ENCODE results near the gene COL23A1. TPM values are rescaled to one million over a fixed set of nuclear protein-coding genes. Genes with fewer than 3 reads are reported as not detected.

Gene COL23A1
- total and polyA plus RNA-seq, 2 of the 13 experiments (the other 11 are each of a cell fraction or from before 2014, with no cell fraction given) = not detected

GRCh38 chr5:178204182-178204934, 385.8 kb downstream of the COL23A1 start, which contains the start of gene HNRNPAB (continued):
- TF ChIP-seq ZNF510 (CRISPR knock-in tag; IDR thresholded peaks at IDR 0.05; ENCODE audit: low read depth) (peak; percentile 87; the same call in 1 of the 2 replicates), ZNF33A (CRISPR knock-in tag; IDR thresholded peaks at IDR 0.05; ENCODE audit: borderline replicate concordance) (no peak), CAMTA2 (CRISPR knock-in tag; IDR thresholded peaks at IDR 0.05; ENCODE audit: borderline replicate concordance) (0 out of 2 replicates have a peak, but pooled peaks have one; percentile 58), SMARCC2 (IDR thresholded peaks at IDR 0.05) (no peak), DPF2 (CRISPR knock-in tag; IDR thresholded peaks at IDR 0.05; ENCODE audit: borderline replicate concordance, low read depth) (no peak), MEIS2 (CRISPR knock-in tag; IDR thresholded peaks at IDR 0.05) (peak; percentile 83), KAT7 (CRISPR knock-in tag; IDR thresholded peaks at IDR 0.05; ENCODE audit: borderline replicate concordance) (no peak; the same call in 1 of the 2 replicates), E2F1 (CRISPR knock-in tag; IDR thresholded peaks at IDR 0.05) (peak; percentile 99), ZNF792 (CRISPR knock-in tag; IDR thresholded peaks at IDR 0.05) (no peak; the same call in 1 of the 2 replicates), BATF2 (CRISPR knock-in tag; IDR thresholded peaks at IDR 0.05) (no peak), ZNF564 (CRISPR knock-in tag; IDR thresholded peaks at IDR 0.05) (no peak), DZIP1 (CRISPR knock-in tag; IDR thresholded peaks at IDR 0.05) (peak; percentile 89), ZHX1 (CRISPR knock-in tag; IDR thresholded peaks at IDR 0.05; ENCODE audit: low read depth) (no peak; the same call in 1 of the 2 replicates), GLMP (CRISPR knock-in tag; IDR thresholded peaks at IDR 0.05; ENCODE audit: borderline replicate concordance) (no peak), RFX5 (IDR thresholded peaks at IDR 0.05; ENCODE audit: low read depth, low read length) (no peak), CREM (IDR thresholded peaks at IDR 0.05) (peak; percentile 44; the same call in 1 of the 2 replicates), CREM (CRISPR knock-in tag; IDR thresholded peaks at IDR 0.05) (no peak), ZNF160 (CRISPR knock-in tag; IDR thresholded peaks at IDR 0.05) (peak; percentile 42; the same call in 1 of the 2 replicates)
